SK-N-SH (cell line): ENCODE data around the gene TAMM41. TPM values are rescaled to one million over a fixed set of nuclear protein-coding genes. Genes with fewer than 3 reads are reported as not detected.

Experiments
- CTCF ChIA-PET: fragments of 300-600, 350-600 bp; formaldehyde crosslinking; extraction: SDS; loops from one replicate; lab custom pipeline; 2021; lab: Yijun Ruan, JAX
- POLR2A ChIA-PET: fragments of 350-600 bp; sonication (Branson Sonifier 250); formaldehyde crosslinking; extraction: SDS; loops from one replicate; lab custom pipeline; 2020; ENCODE audit warnings: antibody characterized with exemption, inconsistent platforms; lab: Yijun Ruan, JAX
- DNase-seq: peaks from one replicate; pipeline ENCODE4 v3.0.0; 2012
- H2AFZ ChIP-seq: fragments of 200-600 bp; sonication (generic); 2 replicates; pipeline ENCODE4 v1.8.1; 2016; ENCODE audit warnings: antibody characterized with exemption, mild to moderate bottlenecking, low read depth
- H3F3A ChIP-seq: fragments of 200-600 bp; sonication (generic); replicated peaks from 2 replicates; pipeline ENCODE3; 2016; ENCODE audit warnings: antibody characterized with exemption, mild to moderate bottlenecking; ENCODE audit not compliant: insufficient read depth
- H3K27ac ChIP-seq, 2 experiments: fragments of 200-500 bp in 1 of 2; fragments of 200-600 bp in 1 of 2; sonication (Bioruptor generic) in 1 of 2; sonication (generic), shearing (Covaris generic) in 1 of 2; 2 replicates each; pipeline versions ENCODE4 v1.5.1 to v1.6.1; 2014 to 2016; ENCODE audit warnings: low read depth in 2 of 2, inconsistent platforms in 1 of 2, low read length in 1 of 2, mild to moderate bottlenecking in 1 of 2, mixed read lengths in 1 of 2
- H3K27me3 ChIP-seq: fragments of 200-600 bp; sonication (generic), shearing (Covaris generic); 2 replicates; pipeline ENCODE4 v1.6.1; 2016; ENCODE audit warnings: mixed run types; ENCODE audit not compliant: insufficient read depth
- H3K36me3 ChIP-seq, 2 experiments: fragments of 200-500 bp in 1 of 2; fragments of 200-600 bp in 1 of 2; sonication (Bioruptor generic) in 1 of 2; sonication (generic) in 1 of 2; replicated peaks in 1 of 2; 2 replicates each; pipeline versions ENCODE3 to v1.5.1; 2014 to 2016; ENCODE audit warnings: low read length in 1 of 2, mild to moderate bottlenecking in 1 of 2; ENCODE audit not compliant: insufficient read depth in 2 of 2, control insufficient read depth in 1 of 2
- H3K4me1 ChIP-seq, 2 experiments: fragments of 200-500 bp in 1 of 2; fragments of 200-600 bp in 1 of 2; sonication (Bioruptor generic) in 1 of 2; sonication (generic), shearing (Covaris generic) in 1 of 2; 2 replicates each; pipeline versions ENCODE4 v1.5.1 to v1.6.1; 2014 to 2016; ENCODE audit warnings: low read depth in 1 of 2, low read length in 1 of 2, mixed run types in 1 of 2; ENCODE audit not compliant: insufficient read depth in 2 of 2, control insufficient read depth in 1 of 2
- H3K4me2 ChIP-seq: fragments of 200-600 bp; sonication (generic), shearing (Covaris generic); 2 replicates; pipeline ENCODE4 v1.6.1; 2017; ENCODE audit warnings: mixed run types
- H3K4me3 ChIP-seq, 2 experiments: fragments of 200-500 bp in 1 of 2; fragments of 200-600 bp in 1 of 2; sonication (Bioruptor generic) in 1 of 2; sonication (generic), shearing (Covaris generic) in 1 of 2; 2 replicates each; pipeline versions ENCODE4 v1.5.1 to v1.8.1; 2014 to 2016; ENCODE audit warnings: low read depth in 2 of 2, inconsistent platforms in 1 of 2, low read length in 1 of 2, mild to moderate bottlenecking in 1 of 2, mixed read lengths in 1 of 2, moderate library complexity in 1 of 2
- H3K79me2 ChIP-seq: fragments of 200-600 bp; sonication (generic); 2 replicates; pipeline ENCODE4 v1.8.1; 2017; ENCODE audit warnings: mild to moderate bottlenecking; ENCODE audit not compliant: insufficient read depth
- H3K9ac ChIP-seq: fragments of 200-600 bp; sonication (generic); 2 replicates; pipeline ENCODE4 v1.6.1; 2017; ENCODE audit warnings: mixed run types
- H3K9me2 ChIP-seq: fragments of 200-600 bp; sonication (generic); 2 replicates; pipeline ENCODE4 v1.6.1; 2017; ENCODE audit warnings: mixed run types
- H3K9me3 ChIP-seq: fragments of 200-600 bp; sonication (generic); 2 replicates; pipeline ENCODE4 v1.6.1; 2017; ENCODE audit warnings: mixed run types, mild to moderate bottlenecking, moderate library complexity
- H4K20me1 ChIP-seq: fragments of 200-600 bp; sonication (generic); 2 replicates; pipeline ENCODE4 v1.6.1; 2017; ENCODE audit warnings: mild to moderate bottlenecking, mixed run types; ENCODE audit not compliant: insufficient read depth
- CHD2 ChIP-seq: fragments of 150-350 bp; IDR thresholded peaks from 2 replicates; pipeline ENCODE4 v1.6.1; 2018; ENCODE audit warnings: low read length; ENCODE audit not compliant: partially characterized antibody
- CTCF ChIP-seq: fragments of 200-600 bp; sonication (generic); IDR thresholded peaks from 2 replicates; pipeline ENCODE4 v1.6.1; 2017; ENCODE audit warnings: antibody characterized with exemption, mild to moderate bottlenecking, moderate library complexity
- EZH2phosphoT487 ChIP-seq: fragments of 200-600 bp; sonication (generic); IDR thresholded peaks from 2 replicates; pipeline ENCODE4 v1.6.1; 2017; ENCODE audit warnings: low read depth, mixed run types, mild to moderate bottlenecking, antibody characterized with exemption, moderate library complexity, borderline replicate concordance
- GATA2 ChIP-seq: sonication (generic); formaldehyde crosslinking; IDR thresholded peaks from 2 replicates; pipeline ENCODE4 v1.5.0; 2020; ENCODE audit warnings: mild to moderate bottlenecking, missing genetic modification reagents
- MAX ChIP-seq: IDR thresholded peaks from 2 replicates; pipeline ENCODE4 v1.4.0; 2012; ENCODE audit warnings: low read depth
- MEF2A ChIP-seq: IDR thresholded peaks from 2 replicates; pipeline ENCODE4 v1.4.0; 2012; ENCODE audit warnings: low read depth, borderline replicate concordance
- MXI1 ChIP-seq: IDR thresholded peaks from 2 replicates; pipeline ENCODE4 v1.6.1; 2012; ENCODE audit warnings: mild to moderate bottlenecking, low read depth, low read length, improper control_type of control experiment
- NRF1 ChIP-seq: IDR thresholded peaks from 2 replicates; pipeline ENCODE4 v1.6.1; 2012; ENCODE audit warnings: low read depth, mild to moderate bottlenecking, low read length
- PBX3 ChIP-seq: IDR thresholded peaks from 2 replicates; pipeline ENCODE4; 2012
- RAD21 ChIP-seq: IDR thresholded peaks from 2 replicates; pipeline ENCODE4 v1.6.1; 2012; ENCODE audit warnings: mild to moderate bottlenecking, low read length
- REST ChIP-seq: IDR thresholded peaks from 2 replicates; pipeline ENCODE4 v1.6.1; 2012; ENCODE audit warnings: mild to moderate bottlenecking, low read depth, low read length, moderate library complexity
- RXRA ChIP-seq: IDR thresholded peaks from 2 replicates; pipeline ENCODE4 v1.4.0; 2012; ENCODE audit warnings: low read depth, mild to moderate bottlenecking, borderline replicate concordance
- TAF1 ChIP-seq: IDR thresholded peaks from 2 replicates; pipeline ENCODE4 v1.6.1; 2012; ENCODE audit warnings: low read depth, mild to moderate bottlenecking, low read length, moderate library complexity, borderline replicate concordance
- TEAD4 ChIP-seq: IDR thresholded peaks from 2 replicates; pipeline ENCODE4 v1.4.0; 2012; ENCODE audit warnings: mild to moderate bottlenecking, borderline replicate concordance; ENCODE audit not compliant: insufficient read depth
- YY1 ChIP-seq: IDR thresholded peaks from 2 replicates; pipeline ENCODE4 v1.4.0; 2012; ENCODE audit warnings: low read depth, mild to moderate bottlenecking
- ZBTB33 ChIP-seq: IDR thresholded peaks from 2 replicates; pipeline ENCODE4 v1.4.0; 2012; ENCODE audit warnings: low read depth, borderline replicate concordance
- WGBS: methylation state at CpG from one replicate; pipeline ENCODE4 v1.1.6; 2017; ENCODE audit warnings: low lambda C conversion rate; 5-methylcytosine and 5-hydroxymethylcytosine counted together
- polyA plus RNA-seq, 3 experiments: library from polyadenylated mRNA; depleted of rRNA; stranded (reverse); fragments of >200 nt; gene quantifications; 2 replicates each; pipeline ENCODE4 v1.2.3, GENCODE V29; 2012

The TAMM41 gene
- polyA plus RNA-seq, 1 of the 3 experiments (the other 2 are of a cell fraction): 14.3 TPM

GRCh38 chr3:11815111-11815510 lies 31.6 kb downstream of the TAMM41 start:
- POLR2A ChIA-PET: no interaction called here
- no peak overlapping the region for H3K4me3 ChIP-seq
- H3K36me3 ChIP-seq: peaks cover 32 to 41% of the 10 kb centered on the region in 2 experiments

GRCh38 chr3:11814663-11815062 lies 32.0 kb downstream of the TAMM41 start:
- no peak for TF ChIP-seq ZBTB33
- TF ChIP-seq MXI1: no peak
- TF ChIP-seq NRF1: no peak
- no peak for TF ChIP-seq GATA2 (CRISPR knock-in tag)
- no peak for TF ChIP-seq MEF2A
- TF ChIP-seq RAD21: no peak
- TF ChIP-seq MAX: no peak
- TF ChIP-seq TEAD4: no peak
- no peak for TF ChIP-seq REST
- H3K9me2 ChIP-seq: no peaks in the 10 kb centered on the region
- H3K27ac ChIP-seq: no peak overlapping the region
- no peaks in the 10 kb centered on the region for H4K20me1 ChIP-seq
- no peak overlapping the region for H3K4me3 ChIP-seq
- H3K27me3 ChIP-seq: no peaks in the 10 kb centered on the region
- 97% methylated on average over 6 of the region's 6 CpGs for WGBS
- H3F3A ChIP-seq: peaks cover 4% of the 10 kb centered on the region
- ChIA-PET POLR2A (no interaction called here), CTCF (interaction anchor here (1.1 to 3.6 kb wide), 3 partner anchors 11 to 435 kb away, joined by 3 to 13 read pairs (median 5); no protein-coding TSS in a partner anchor)
- H3K9ac ChIP-seq: no peak overlapping the region
- H2AFZ ChIP-seq: no peak overlapping the region
- no peaks in the 10 kb centered on the region for H3K79me2 ChIP-seq
- H3K9me3 ChIP-seq: no peaks in the 10 kb centered on the region
- no peaks in the 10 kb centered on the region for H3K4me1 ChIP-seq
- no peak for DNase-seq
- H3K36me3 ChIP-seq: peaks cover 36 to 41% of the 10 kb centered on the region in 2 experiments
- no peak overlapping the region for H3K4me2 ChIP-seq

More at GRCh38 chr3:11815111-11815510, 31.6 kb downstream of the TAMM41 start:
- DNase-seq: no peak
- no peak overlapping the region for H3K9ac ChIP-seq
- no peak overlapping the region for H3K4me2 ChIP-seq
- no peaks in the 10 kb centered on the region for H3K9me3 ChIP-seq
- no peaks in the 10 kb centered on the region for H3K9me2 ChIP-seq
- CTCF ChIA-PET: interaction anchor here (1.2 to 3.6 kb wide), 2 partner anchors 11 to 436 kb away, joined by 5 to 13 read pairs; no protein-coding TSS in a partner anchor
- H3K79me2 ChIP-seq: no peaks in the 10 kb centered on the region
- peaks cover 4% of the 10 kb centered on the region for H3F3A ChIP-seq
- H3K27me3 ChIP-seq: no peaks in the 10 kb centered on the region
- H3K4me1 ChIP-seq: no peaks in the 10 kb centered on the region
- no peaks in the 10 kb centered on the region for H4K20me1 ChIP-seq
- no peak overlapping the region for H2AFZ ChIP-seq
- 90% methylated on average over 4 of the region's 4 CpGs for WGBS
- no peak for TF ChIP-seq RXRA
- no peak for TF ChIP-seq TAF1
- no peak for TF ChIP-seq YY1
- TF ChIP-seq TEAD4: no peak
- TF ChIP-seq CTCF: no peak
- TF ChIP-seq GATA2 (CRISPR knock-in tag): no peak
- no peak for TF ChIP-seq CHD2
- no peak for TF ChIP-seq PBX3
- TF ChIP-seq EZH2phosphoT487: no peak
- no peak overlapping the region for H3K27ac ChIP-seq
